Smooth muscle cell (in vitro differentiated cells): ENCODE data around the gene KIAA0753. TPM values are rescaled to one million over a fixed set of nuclear protein-coding genes. Genes with fewer than 3 reads are reported as not detected.

Experiments used
- DNase-seq: peaks from one replicate; lab custom pipeline; 2025; ENCODE audit not compliant: unreplicated experiment; lab: John Stamatoyannopoulos, UW
- H2AFZ ChIP-seq: fragments of 200-600 bp; sonication (generic); 2 replicates; pipeline ENCODE4 v1.6.0; 2016; ENCODE audit warnings: antibody characterized with exemption, low read depth, mild to moderate bottlenecking
- H3F3A ChIP-seq: fragments of 200-600 bp; sonication (generic); 2 replicates; pipeline ENCODE4 v1.6.0; 2017; ENCODE audit warnings: antibody characterized with exemption, low read depth
- H3K27ac ChIP-seq: fragments of 200-600 bp; sonication (generic); 2 replicates; pipeline ENCODE4 v1.5.1; 2016; ENCODE audit warnings: low read depth, mild to moderate bottlenecking
- H3K27me3 ChIP-seq: fragments of 200-600 bp; sonication (generic); 2 replicates; pipeline ENCODE4 v1.6.1; 2016; ENCODE audit warnings: low read depth, mild to moderate bottlenecking
- H3K36me3 ChIP-seq: fragments of 200-600 bp; sonication (generic); 2 replicates; pipeline ENCODE4 v1.5.1; 2016; ENCODE audit warnings: low read depth
- H3K4me1 ChIP-seq: fragments of 200-600 bp; sonication (generic); 2 replicates; pipeline ENCODE4 v1.5.1; 2016; ENCODE audit warnings: low read depth
- H3K4me2 ChIP-seq: fragments of 200-600 bp; sonication (generic); 2 replicates; pipeline ENCODE4 v1.6.0; 2016; ENCODE audit warnings: mild to moderate bottlenecking
- H3K4me3 ChIP-seq: fragments of 200-600 bp; sonication (generic); 2 replicates; pipeline ENCODE4 v1.5.1; 2016; ENCODE audit warnings: mild to moderate bottlenecking
- H3K79me2 ChIP-seq: fragments of 200-600 bp; sonication (generic); 2 replicates; pipeline ENCODE4 v1.6.0; 2016; ENCODE audit warnings: low read depth, mild to moderate bottlenecking
- H3K9ac ChIP-seq: fragments of 200-600 bp; sonication (generic); 2 replicates; pipeline ENCODE4 v1.6.0; 2016; ENCODE audit warnings: low read depth
- H3K9me3 ChIP-seq: fragments of 200-600 bp; sonication (generic); replicated peaks from 2 replicates; pipeline ENCODE4 v1.5.1; 2016; ENCODE audit warnings: low read depth
- H4K20me1 ChIP-seq: fragments of 200-600 bp; sonication (generic); 2 replicates; pipeline ENCODE4 v1.6.0; 2016; ENCODE audit warnings: low read depth
- WGBS: methylation state at CpG from one replicate; pipeline ENCODE4 v1.1.7; 2016; ENCODE audit warnings: low lambda C conversion rate; 5-methylcytosine and 5-hydroxymethylcytosine counted together
- polyA plus RNA-seq: library from polyadenylated mRNA; unstranded; fragments of >200 nt; fragmentation: Nextera tagmentation; extraction: Ambion mirVana; gene quantifications from 2 replicates; pipeline ENCODE4 v1.2.1, GENCODE V29; 2016
- total RNA-seq: library from RNA; depleted of rRNA; stranded (reverse); fragments of >200 nt; gene quantifications from 2 replicates; pipeline ENCODE4 v1.2.3, GENCODE V29; 2014
- TF ChIP-seq, protein P1 (sequence below): fragments of 200-600 bp; sonication (generic); IDR thresholded peaks from 2 replicates; pipeline ENCODE4 v1.5.1; 2017; ENCODE audit warnings: borderline replicate concordance, mild to moderate bottlenecking, antibody characterized with exemption; ENCODE audit not compliant: insufficient read depth, poor library complexity, severe bottlenecking

Gene KIAA0753
- total and polyA plus RNA-seq, 2 experiments from 2014 or later, result 4.9 to 15.0 TPM

- 87% methylated on average over 5 of the region's 5 CpGs for WGBS
- peak overlapping the region; percentile 96 for H3K27ac ChIP-seq
- H3F3A ChIP-seq, result peaks cover 6% of the 10 kb centered on the region
- H3K36me3 ChIP-seq, result peaks cover 5% of the 10 kb centered on the region
- no peak overlapping the region for H3K4me2 ChIP-seq
- H3K4me1 ChIP-seq, result peaks cover 11% of the 10 kb centered on the region
- H3K9me3 ChIP-seq, result no peaks in the 10 kb centered on the region
- H4K20me1 ChIP-seq, result peaks cover 59% of the 10 kb centered on the region
- H2AFZ ChIP-seq, result no peak overlapping the region
- TF ChIP-seq, protein P1, sequence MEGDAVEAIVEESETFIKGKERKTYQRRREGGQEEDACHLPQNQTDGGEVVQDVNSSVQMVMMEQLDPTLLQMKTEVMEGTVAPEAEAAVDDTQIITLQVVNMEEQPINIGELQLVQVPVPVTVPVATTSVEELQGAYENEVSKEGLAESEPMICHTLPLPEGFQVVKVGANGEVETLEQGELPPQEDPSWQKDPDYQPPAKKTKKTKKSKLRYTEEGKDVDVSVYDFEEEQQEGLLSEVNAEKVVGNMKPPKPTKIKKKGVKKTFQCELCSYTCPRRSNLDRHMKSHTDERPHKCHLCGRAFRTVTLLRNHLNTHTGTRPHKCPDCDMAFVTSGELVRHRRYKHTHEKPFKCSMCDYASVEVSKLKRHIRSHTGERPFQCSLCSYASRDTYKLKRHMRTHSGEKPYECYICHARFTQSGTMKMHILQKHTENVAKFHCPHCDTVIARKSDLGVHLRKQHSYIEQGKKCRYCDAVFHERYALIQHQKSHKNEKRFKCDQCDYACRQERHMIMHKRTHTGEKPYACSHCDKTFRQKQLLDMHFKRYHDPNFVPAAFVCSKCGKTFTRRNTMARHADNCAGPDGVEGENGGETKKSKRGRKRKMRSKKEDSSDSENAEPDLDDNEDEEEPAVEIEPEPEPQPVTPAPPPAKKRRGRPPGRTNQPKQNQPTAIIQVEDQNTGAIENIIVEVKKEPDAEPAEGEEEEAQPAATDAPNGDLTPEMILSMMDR, result no peak
- H3K9ac ChIP-seq, result no peak overlapping the region
- DNase-seq, result no peak
- H3K79me2 ChIP-seq, result peaks cover 48% of the 10 kb centered on the region
- H3K4me3 ChIP-seq, result no peak overlapping the region
- no peaks in the 10 kb centered on the region for H3K27me3 ChIP-seq
Measured at GRCh38 chr17:6643451-6644125, 3.1 kb upstream of the KIAA0753 start.

DNA sequence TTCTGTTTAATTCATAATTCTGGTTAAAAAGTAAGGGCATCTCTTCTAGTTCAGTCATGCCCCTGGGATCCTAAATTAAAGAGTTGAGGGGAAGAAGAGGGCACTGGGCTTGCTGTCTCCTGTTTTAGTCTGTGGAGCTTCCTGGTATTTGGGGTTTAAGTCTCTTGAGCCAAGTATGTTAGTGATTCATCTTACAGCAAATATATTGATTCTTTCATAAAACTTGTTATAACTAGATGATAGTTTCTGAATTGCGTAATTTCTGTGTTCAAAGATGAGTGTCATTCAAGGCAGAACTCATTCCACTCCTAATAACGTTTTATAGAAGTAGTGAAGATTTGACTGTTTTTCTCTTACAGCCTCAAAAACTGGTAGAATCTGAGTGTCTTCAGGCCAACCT, 2.1 kb upstream of the KIAA0753 start:
- Histone ChIP-seq H3K4me2 (peak overlapping the region; percentile 90), H3K36me3 (peaks cover 3% of the 10 kb centered on the region), H2AFZ (no peak overlapping the region), H3K9me3 (no peaks in the 10 kb centered on the region), H3F3A (peaks cover 6% of the 10 kb centered on the region), H3K9ac (no peak overlapping the region), H3K4me1 (peaks cover 11% of the 10 kb centered on the region), H3K4me3 (peak overlapping the region; percentile 74), H3K79me2 (peaks cover 48% of the 10 kb centered on the region), H4K20me1 (peaks cover 53% of the 10 kb centered on the region), H3K27me3 (no peaks in the 10 kb centered on the region), H3K27ac (peak overlapping the region; percentile 96)
- no peak for DNase-seq
- TF ChIP-seq, protein P1, result no peak
- 90% methylated on average over 2 of the region's 2 CpGs for WGBS

- H3K27ac ChIP-seq, result peak overlapping the region; percentile 96
- peak overlapping the region; percentile 74 for H3K4me3 ChIP-seq
- H3K4me2 ChIP-seq, result peak overlapping the region; percentile 90
- H4K20me1 ChIP-seq, result peaks cover 53% of the 10 kb centered on the region
- H3K9ac ChIP-seq, result peak overlapping the region; percentile 96
- TF ChIP-seq, protein P1, result no peak
- H3K9me3 ChIP-seq, result no peaks in the 10 kb centered on the region
- H3K36me3 ChIP-seq, result peaks cover 3% of the 10 kb centered on the region
- H2AFZ ChIP-seq, result peak overlapping the region; percentile 73
- no peaks in the 10 kb centered on the region for H3K27me3 ChIP-seq
- 3% methylated on average over 20 of the region's 20 CpGs for WGBS
- no peak for DNase-seq
- peaks cover 45% of the 10 kb centered on the region for H3K79me2 ChIP-seq
- H3F3A ChIP-seq, result peaks cover 6% of the 10 kb centered on the region
- peaks cover 11% of the 10 kb centered on the region for H3K4me1 ChIP-seq
Measured at GRCh38 chr17:6641247-6641863, 844 bp upstream of the KIAA0753 start.
